Measurements from ENCODE around the gene ANP32A. TPM values are rescaled to one million over a fixed set of nuclear protein-coding genes. Genes with fewer than 3 reads are reported as not detected.

ANP32A gene
- total RNA-seq, 1 donor from 2014 or later = 65.8 TPM

DNA sequence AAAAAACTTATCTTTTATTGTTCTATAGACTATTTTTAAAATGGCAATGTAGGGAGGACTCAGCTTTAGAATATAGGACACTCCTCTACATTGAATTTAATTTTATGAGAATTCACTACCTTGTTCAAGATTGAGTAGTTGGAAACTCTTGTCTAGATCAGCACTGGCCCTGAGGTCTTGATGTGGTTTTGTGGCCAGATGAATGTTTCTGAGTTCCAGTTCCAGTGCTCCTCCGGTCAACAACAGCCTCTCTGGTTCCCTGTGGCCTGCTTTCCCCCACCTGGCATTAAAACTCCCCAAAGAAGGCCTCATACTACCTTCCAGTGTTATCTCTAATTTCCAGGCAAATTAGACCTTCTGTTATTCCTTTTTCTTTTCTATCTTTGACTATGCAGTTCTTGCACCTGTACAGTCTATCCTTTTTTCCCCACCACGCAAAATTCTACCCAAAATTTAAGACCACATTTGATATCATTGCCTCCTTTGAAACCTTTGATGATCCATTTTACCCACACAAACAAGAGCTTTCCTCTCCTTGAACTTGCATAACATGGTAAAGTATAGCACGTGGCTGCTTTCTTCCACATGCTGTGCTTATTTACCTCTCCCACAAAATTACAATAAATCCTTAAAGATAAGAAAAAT lies 9.6 kb upstream of the ANP32A start:
- TF ChIP-seq, protein P1, sequence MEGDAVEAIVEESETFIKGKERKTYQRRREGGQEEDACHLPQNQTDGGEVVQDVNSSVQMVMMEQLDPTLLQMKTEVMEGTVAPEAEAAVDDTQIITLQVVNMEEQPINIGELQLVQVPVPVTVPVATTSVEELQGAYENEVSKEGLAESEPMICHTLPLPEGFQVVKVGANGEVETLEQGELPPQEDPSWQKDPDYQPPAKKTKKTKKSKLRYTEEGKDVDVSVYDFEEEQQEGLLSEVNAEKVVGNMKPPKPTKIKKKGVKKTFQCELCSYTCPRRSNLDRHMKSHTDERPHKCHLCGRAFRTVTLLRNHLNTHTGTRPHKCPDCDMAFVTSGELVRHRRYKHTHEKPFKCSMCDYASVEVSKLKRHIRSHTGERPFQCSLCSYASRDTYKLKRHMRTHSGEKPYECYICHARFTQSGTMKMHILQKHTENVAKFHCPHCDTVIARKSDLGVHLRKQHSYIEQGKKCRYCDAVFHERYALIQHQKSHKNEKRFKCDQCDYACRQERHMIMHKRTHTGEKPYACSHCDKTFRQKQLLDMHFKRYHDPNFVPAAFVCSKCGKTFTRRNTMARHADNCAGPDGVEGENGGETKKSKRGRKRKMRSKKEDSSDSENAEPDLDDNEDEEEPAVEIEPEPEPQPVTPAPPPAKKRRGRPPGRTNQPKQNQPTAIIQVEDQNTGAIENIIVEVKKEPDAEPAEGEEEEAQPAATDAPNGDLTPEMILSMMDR (conservative IDR thresholded peaks at IDR 0.05; ENCODE audit: low read depth, low read length) = no peak
- DNase-seq (ENCODE audit: low read depth) = no peak
- no peak overlapping the region for H3K4me3 ChIP-seq (ENCODE audit: low read depth, low read length)

DNA sequence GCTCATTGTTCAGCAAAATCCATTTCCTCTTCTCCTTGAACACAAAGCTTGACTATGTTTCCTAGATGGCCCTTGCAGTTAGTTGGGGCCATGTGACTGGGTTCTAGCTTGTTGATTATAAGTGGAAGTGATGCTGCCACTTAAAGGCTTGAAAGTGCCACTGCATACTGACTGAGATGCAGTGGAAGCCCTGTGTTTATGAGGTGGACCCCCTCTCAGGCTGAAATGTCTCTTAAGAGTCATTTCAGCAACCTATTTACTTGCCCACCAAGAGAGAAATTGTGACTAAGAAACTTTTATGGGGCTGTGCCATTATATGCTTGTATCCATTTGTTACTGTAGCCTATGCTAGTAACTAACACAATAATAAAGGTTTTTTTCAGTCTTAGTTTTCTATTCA lies 8.4 kb upstream of the ANP32A start:
- TF ChIP-seq, protein P1 (conservative IDR thresholded peaks at IDR 0.05; ENCODE audit: low read depth, low read length) = peak; percentile 64
- H3K4me3 ChIP-seq (ENCODE audit: low read depth, low read length) = no peak overlapping the region
- no peak for DNase-seq (ENCODE audit: low read depth)

DNA sequence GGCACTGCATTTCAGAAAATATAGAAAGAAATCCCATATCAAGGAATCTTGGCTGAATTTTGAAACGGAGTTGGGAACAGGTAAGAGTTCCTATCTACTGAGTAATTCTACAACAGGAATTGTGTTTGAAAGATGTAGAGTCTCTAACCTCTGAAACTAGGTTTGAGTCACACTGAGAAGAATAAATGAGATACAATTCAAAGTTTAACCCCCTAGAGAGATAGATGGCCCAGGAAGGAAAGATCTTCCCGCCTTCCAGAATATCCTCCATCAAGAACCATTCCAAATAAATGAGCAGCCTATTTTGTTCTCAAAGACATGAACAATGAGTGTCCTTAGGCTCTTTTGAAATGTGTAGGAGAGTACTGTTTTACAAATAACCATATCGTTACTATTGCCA lies 2.9 kb upstream of the ANP32A start:
- no peak overlapping the region for H3K4me3 ChIP-seq (ENCODE audit: low read depth, low read length)

DNA sequence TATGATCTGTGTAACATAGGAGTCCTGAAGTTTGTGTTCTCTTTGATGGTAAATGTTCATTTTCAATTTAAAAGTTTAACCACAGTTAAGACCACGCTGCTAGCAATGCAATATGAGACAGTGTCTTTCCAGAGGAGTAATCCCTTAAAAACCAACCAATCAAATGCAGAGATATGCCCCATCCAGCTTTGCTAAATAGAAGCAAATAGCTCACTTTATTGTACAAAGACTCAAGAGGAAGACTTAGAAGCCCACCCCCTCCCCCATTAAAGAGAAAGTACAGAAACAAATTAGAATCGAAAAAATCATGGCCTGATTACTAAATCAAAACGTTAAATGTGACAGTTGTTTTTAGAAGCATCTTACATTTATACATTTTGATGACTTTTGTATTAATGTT lies 2.1 kb upstream of the ANP32A start:
- TF ChIP-seq, protein P1 (conservative IDR thresholded peaks at IDR 0.05; ENCODE audit: low read depth, low read length) = no peak

More for the DNA sequence above, 2.9 kb upstream of the ANP32A start:
- DNase-seq (ENCODE audit: low read depth) = no peak
- TF ChIP-seq, protein P1 (conservative IDR thresholded peaks at IDR 0.05; ENCODE audit: low read depth, low read length) = no peak

DNA sequence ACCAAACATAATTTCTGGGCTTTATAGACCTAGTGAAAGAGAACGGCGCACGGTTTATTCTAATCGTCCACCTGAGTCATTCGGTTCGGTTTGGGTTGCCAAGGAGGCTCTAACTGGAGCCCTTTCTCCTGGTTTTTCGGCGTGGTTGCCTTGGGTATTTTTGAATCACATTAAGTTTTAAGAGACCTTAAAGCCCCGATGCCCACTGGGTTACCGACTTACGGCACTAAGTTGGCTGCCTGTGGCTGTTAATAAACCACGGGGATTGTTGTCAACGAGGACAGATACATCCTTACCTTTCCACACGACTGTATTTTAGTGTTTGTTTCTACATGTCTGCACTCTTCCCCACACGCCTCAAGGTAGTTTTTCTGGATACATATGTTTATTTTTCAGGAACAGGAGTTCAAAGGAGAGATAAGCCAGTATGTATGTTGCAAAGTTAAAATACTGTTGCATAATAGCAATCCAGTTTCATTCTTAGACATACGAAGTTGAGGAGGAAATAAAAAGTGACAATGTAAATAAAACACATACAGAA lies 1.2 kb upstream of the ANP32A start:
- TF ChIP-seq, protein P1 (conservative IDR thresholded peaks at IDR 0.05; ENCODE audit: low read depth, low read length) = no peak
- DNase-seq (ENCODE audit: low read depth) = no peak
- peak overlapping the region; percentile 94 for H3K4me3 ChIP-seq (ENCODE audit: low read depth, low read length)

More for the DNA sequence above, 2.1 kb upstream of the ANP32A start:
- H3K4me3 ChIP-seq (ENCODE audit: low read depth, low read length) = no peak overlapping the region
- DNase-seq (ENCODE audit: low read depth) = no peak

DNA sequence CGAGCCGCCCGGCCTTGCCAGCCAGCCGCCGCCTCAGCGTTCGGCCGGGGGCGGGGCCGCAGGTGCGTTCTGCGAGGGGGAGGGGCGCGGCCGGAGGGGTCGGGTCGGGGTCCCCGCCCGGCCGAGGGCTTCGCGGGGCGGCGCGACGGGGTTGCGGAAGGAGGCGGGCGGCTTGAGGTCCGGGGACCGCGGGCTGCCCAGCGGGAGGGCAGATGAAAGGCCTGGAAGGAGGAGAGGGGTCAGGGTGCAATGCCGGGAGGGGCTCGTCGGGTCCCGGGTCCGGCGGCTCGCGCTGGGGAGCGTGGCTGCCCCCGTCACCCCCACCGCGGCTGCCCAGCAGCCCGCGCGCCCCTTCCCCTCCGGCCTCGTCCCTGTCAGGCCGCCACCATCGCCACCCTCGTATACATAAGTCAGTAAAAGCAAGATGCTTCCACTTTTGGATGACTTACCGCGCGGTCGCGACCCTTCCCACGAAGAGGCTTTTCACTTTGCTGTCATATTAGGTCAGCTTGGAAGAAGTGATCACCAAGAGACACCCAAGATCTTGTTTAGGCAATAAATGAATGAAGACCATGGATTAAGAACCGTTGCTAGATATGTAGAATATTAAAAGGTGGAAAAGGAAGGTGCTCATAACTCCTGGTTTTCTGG lies 620 bp upstream of the ANP32A start:
- no peak for DNase-seq (ENCODE audit: low read depth)
- peak overlapping the region; percentile 94 for H3K4me3 ChIP-seq (ENCODE audit: low read depth, low read length)

More for the DNA sequence above, 620 bp upstream of the ANP32A start:
- TF ChIP-seq, protein P1 (conservative IDR thresholded peaks at IDR 0.05; ENCODE audit: low read depth, low read length) = no peak
